HG03025 (cell line): Measurements from ENCODE around the gene DPH3.

Source experiments
- ATAC-seq: cut with Tn5 transposase; IDR thresholded peaks from one replicate; pipeline ENCODE4 v1.9.1; 2021; ENCODE audit warnings: mild to moderate bottlenecking, moderate library complexity; ENCODE audit not compliant: unreplicated experiment, low FRiP score

Gene DPH3

GRCh38 chr3:16236856-16237393, 27.8 kb downstream of the DPH3 start:
- ATAC-seq, result no peak

DNA sequence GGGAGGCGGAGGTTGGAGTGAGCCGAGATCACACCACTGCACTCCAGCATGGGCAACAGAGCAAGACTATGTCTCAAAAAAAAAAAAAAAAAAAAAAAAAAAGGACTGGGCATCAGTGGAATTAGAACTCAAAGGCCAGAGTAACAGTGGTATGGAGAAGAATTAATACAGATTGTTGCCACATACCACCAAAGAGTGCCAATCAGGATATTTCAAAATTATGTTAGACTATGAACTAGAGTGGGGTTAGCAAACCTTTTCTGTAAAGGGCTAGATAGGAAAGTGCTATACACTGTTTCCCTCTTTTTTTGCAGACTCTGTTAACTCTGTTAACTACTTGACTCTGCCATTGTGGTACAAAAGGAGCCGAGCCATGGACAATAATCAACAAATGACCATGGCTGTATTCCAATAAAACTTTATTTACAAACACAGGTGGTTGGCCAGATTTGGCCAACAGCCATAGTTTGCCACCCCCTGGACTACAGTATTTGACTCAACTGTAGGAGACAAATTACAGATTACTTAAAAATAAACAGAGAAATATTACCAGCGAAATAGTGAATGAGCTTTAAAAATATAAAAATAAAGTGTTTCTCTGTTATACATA, 28.6 kb downstream of the DPH3 start:
- no peak for ATAC-seq

GRCh38 chr3:16234281-16234680, 30.5 kb downstream of the DPH3 start:
- no peak for ATAC-seq

GRCh38 chr3:16233806-16234205, 30.9 kb downstream of the DPH3 start:
- no peak for ATAC-seq

GRCh38 chr3:16231983-16232382, 32.8 kb downstream of the DPH3 start:
- ATAC-seq, result no peak

GRCh38 chr3:16229681-16230080, 35.1 kb downstream of the DPH3 start:
- no peak for ATAC-seq

DNA sequence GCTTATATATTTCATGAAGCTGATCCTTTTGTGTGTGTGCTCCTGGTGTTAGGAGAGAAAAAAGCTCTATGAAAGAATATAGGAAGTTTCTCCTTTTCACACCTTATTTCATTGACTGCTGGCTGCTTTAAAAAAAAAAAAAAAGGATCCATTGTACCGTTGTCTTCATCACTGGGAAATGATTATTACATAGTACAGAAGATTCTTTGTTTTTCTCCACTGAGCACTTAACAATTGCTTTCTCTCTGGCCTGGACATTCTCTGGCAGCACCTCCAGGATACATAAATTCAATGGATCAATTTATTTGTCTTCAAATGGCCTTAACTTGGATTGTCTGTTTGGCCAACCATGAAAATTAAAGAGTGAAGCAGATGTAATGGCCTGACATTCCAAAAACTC, 37.2 kb downstream of the DPH3 start:
- ATAC-seq, result no peak

DNA sequence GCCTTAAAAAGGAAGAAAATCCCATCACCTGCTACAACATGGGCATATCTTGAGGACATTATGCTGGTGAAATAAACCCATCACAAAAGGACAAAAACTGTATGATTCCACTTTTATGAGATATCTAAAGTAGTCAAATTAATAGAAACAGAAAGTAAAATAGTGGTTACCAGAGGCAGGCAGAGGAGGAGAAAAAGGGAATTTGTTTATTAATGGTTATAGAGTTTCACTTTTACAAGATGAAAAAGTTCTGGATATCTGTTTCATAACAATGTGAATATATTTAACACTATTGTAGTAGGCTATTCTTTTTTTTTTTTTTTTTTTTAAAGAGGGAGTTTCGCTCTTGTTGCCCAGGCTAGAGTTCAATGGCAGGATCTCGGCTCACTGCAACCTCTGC, 40.4 kb downstream of the DPH3 start:
- no peak for ATAC-seq

DNA sequence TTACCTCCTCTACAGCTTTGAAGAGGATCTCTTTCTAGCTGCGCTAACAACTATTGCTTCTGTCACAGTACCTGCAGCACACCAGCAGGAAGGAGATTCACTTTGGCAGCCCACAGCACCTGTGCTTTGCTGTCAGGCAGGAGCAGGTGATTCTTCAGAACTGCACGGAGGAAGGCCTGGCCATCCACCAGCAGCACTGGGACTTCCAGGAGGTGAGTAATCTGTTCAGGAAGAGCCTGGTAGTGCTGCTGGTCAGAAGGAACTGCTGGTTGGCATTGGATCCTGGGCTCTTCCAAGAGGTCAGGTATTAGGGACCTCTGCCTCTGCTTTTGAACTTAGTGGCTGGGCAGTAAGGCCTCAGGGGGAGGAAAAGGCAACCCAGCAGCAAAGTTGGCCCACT, 42.2 kb downstream of the DPH3 start:
- ATAC-seq, result no peak

DNA sequence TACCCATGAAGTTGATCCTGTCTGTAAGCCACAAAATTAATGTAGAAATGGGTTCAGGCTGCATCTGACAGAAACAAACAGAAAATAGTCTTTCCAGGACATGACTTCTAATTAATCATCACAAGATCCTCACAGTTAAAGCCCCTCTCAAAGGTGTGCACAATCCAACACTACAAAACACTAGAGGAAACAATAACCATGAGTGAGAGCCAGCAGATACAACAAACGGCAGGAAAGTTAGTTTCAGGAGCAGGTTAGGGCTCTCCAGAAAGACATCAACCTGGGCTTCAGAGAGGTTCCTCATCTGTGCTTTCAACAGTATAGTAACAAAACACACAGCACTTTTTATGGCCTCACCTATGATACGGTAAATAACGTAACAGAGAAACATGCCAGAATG, 42.8 kb downstream of the DPH3 start:
- no peak for ATAC-seq

DNA sequence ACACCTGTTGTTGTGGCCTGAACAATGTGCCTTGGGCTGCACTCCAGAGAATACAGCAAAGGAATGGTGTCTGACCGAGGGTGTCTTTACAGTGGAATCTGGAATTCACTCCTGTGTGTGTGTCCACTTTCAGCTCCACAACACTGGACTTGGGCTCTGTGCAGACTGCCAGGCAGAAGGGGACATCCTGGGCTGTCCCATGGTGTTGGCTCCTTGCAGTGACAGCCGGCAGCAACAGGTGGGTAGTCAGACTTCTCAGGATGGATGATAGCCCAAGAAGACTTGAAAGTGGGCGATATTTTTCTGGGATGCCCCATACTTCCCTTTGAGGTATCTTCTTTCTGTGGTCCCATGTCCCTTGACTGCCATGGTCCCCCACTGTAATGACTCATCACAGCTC, 45.0 kb downstream of the DPH3 start:
- no peak for ATAC-seq

- ATAC-seq, result no peak
Measured at GRCh38 chr3:16216373-16216935, 48.3 kb downstream of the DPH3 start.

DNA sequence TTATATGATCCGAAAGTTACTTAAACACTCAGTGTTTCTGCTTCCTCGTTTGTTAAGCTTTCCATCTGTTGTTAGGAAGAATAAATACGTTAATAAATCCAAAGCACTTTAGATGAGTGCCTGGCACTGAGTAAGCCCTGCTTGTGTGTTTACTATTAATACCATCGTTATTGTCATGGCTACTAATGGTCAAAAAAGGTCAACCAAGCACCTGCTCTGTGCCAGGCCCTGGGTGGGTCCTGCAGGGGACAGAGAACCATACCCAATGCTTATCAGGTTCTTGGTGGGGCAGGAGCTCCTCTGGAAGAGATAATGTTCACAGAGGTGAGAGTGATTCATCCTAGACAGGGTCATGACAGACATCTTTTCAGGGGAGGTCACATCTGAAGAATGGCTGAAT, 50.4 kb downstream of the DPH3 start:
- ATAC-seq, result no peak

DNA sequence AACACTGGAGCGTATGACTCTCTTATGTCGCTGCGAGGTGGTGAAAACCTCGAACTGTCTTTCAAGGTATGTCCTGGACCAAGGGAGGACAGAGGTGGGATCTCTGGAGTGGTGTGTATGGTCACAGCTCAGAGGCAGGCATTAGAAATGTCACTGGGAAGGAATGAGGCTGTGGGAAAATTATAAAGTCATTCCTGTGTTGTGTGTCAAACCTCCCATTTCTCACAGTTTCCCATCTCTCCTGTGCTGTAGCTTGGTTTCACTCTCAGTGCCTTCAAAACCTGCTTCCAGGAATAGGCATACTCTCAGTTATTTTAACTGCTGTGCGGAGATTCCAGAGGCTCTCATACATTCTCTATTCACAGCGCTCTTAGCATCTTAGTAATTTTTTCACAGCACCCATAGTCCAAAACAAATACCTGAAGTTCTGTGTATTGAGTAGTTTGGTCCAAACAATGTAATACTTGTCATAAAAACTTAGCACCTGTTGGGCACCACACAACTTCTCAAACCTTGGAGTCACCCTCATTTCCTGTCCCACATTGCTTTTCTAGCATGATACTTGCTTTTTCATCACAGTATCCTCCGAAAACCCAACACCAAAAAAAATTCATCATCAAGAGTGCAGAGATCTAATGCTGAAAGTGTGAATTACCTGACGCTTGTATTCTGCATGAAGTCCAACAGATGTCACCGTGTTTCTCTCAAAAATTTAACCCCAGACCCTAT, 53.4 kb downstream of the DPH3 start:
- no peak for ATAC-seq
